Stimulated activated CD4-positive, alpha-beta T cell treated with anti-CD3 and anti-CD28 coated beads, Interleukin-4, amount 100 ng/mL, for 24 hours (primary cell): ENCODE results near the gene ALDH1L1.

ENCODE experiments used
- DNase-seq: peaks from one replicate; pipeline ENCODE4 v3.0.0-alpha.2; 2020

Gene ALDH1L1

DNA sequence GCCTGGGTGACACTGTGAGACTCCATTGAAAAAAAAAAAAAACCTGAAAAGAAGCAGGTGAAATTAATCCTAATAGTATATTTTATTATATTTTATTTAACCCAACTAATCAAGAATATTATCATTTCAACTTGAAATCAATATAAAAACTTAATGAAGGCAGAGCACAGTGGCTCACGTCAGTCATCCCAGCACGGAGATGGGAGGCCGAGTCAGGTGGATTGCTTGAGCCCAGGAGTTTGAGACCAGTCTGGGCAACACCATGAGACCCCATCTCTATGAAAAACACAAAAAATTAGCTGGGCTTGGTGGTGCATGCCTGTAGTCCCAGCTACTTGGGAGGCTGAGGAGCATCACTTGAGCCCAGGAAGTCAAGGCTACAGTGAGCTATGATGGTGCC, 63.2 kb downstream of the ALDH1L1 start:
- no peak for DNase-seq

DNA sequence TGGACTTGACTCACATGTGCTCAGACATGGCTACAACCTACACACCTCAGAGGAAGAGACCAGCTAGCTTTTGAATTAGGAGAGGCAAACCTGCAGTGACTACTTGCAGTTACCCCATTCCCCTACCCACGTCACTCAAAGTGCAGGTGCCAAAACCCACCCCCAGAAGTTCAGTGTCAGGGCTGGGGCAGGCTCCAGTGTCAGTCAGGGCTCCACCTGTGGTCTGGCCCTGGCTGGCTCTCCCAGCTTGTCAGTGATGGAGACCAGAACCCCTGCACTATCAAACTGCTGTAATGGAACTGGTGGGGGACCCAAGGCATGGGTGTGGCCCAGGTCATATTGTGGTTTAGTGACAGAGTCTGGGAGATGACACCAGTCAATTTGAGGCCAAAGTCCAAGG, 63.9 kb downstream of the ALDH1L1 start:
- DNase-seq: no peak

DNA sequence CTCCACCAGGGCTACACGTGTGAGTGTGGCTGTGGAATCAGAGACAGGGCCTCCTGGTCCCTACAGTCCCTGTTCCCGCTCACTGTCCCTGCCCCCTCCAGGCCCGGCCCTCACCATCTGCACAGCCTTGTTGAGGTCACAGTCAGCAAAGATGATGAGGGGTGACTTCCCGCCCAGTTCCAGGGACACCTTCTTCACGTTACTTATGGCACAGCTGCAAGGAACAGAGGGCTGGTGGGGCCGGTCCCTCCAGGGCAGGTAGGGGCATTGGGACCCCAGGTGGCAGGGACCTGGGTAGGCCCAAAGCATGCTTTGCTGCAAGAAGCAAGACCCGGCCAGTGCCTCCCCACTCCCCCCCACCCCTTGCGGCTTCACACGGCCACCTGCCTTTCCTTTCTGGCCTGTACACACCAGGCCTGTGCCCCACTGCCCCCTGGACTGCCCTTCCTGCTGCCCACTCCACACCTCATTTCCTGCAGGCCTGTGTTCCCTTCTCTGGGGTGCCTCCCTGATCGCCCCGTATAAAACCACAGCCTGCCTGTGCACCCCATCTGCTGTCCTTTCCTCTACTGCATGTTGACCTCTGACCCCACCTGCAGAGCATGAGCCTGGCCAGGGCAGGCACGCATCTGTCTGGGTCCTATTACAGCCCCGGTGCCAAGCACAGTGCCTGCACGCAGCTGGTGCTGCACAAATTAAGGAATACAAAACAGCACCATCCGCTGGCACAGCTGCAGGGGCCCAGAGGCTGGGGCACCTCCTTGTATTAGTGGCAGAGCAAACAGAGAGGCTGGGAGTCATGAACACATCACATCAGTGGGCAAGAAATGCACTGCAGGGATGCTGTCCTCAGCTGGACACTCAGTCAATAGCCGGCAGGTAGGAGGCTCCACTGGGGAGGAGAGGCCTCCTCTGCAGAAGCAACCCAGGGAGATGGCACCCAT, 65.7 kb downstream of the ALDH1L1 start:
- no peak for DNase-seq

DNA sequence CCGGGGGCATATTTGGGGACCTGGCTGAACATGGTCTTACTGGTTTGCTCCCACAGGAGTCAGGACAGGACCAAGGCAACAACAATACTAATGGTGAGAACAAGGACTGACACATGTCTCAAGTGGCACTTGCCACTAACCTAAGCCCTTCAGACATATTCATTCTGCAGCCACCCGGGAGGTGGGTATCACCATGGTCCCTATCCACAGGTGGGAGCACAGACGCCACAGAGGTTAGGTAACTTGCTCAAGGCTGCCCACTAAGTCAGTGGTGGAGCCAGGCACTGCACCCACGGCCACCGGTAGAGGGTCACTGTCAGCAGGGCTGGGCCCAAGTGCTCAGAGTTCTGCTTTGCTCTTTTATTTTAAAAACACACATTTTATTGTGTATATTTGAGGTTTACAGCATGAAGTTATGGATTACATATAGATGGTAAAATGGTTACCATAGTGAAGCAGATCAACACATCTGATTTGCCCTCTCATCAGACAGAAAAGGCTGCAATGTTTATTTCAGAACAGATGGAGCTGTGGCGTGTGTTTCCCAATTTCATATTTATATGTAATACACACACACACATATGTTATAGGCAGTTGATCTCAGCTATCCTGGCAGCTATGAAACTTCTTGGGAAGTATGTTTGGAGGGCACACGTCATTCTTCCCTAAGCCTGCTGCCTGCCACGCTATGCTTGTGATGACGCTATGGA, 66.5 kb downstream of the ALDH1L1 start:
- DNase-seq: no peak

DNA sequence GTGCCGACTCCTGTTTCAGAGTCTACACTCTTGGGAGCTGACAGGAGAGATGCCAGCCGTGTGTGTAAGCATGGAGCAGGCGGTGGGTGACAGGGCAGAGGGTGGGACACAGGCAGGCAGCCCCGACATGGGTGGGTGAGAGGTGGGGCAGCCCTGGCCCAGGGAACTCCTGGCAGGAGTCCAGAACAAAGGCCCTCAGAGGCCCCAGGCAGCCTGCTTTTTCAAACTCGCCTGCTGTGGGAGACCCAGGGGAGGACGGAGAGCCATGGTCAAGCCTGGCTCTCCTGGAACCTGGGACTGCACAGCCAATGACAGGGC, 67.2 kb downstream of the ALDH1L1 start:
- no peak for DNase-seq

DNA sequence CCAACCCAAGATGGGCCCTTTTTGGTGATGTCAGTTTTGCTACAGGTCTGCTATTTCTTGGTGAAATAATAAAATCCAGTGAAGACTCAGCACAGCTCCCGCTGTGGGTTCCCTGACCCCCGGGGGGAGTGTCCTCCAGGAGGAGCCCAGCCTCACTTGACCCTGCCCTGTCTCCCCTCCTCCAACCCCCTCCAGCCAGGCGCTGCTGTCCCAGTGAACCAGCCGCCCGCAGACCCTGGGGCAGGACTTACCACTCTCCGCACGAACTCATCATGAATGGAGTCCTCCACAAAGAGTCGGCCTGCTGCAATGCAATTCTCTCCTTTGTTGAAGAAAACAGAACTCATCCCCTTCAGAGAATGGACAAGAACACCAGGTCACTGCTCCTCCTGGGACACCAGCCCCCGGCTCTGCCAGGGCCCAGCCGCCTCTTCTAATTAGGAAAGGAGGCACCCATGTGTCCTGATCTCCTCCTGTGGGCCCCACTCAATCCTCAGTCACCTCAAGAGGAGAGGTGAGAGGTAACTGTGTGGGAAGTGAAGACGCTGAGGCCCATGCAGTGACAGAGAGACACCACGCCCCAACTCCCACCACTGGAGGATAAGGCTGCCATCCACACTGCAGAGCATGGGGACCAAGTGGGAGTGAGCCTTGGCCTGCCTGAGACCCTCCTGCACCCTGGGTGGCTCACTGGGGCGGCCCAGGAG, 67.7 kb downstream of the ALDH1L1 start:
- no peak for DNase-seq

DNA sequence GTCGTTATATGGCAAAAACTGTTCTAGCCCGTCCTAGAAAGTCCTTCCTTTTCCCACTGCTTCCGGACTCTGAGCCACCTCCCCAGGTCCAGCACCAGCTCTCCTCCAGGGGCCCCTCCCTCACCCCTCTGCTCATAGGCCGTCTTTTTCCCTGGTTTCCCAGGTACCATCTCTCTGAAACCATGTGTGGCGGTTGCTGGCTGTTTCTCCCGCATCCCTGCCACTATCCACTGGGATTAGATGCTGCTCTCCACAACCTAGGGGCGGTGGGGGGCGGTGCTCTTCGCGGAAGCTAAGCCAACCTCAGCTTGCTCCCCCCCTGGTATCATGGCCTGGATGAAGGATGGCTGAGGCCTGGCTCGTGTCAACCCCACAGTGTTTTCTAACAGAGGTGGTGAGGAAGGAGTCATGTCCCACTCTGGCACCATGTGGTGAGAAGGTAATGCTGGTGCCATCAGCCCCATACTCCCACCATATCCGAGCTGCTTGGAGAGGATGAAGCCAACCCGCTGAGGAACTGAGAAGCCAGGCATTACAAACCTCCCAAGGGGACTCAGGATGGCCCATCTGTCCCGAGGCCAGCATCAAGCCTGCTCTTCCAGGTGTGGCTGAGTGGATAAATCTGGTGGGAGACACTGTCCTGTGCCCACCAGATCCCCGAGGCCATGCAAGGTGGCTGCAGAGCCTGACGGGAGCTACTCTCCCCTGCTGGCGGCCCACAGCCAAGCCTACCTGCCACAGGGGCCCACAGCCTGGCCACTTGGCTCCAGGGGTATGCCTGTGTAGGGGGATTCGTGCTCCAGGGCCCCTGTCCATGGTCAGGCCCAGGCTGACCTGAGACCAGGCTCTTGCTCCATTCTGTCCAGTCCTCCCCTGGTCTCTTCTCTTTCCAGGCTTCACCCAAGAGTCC, 68.6 kb downstream of the ALDH1L1 start:
- DNase-seq: no peak

DNA sequence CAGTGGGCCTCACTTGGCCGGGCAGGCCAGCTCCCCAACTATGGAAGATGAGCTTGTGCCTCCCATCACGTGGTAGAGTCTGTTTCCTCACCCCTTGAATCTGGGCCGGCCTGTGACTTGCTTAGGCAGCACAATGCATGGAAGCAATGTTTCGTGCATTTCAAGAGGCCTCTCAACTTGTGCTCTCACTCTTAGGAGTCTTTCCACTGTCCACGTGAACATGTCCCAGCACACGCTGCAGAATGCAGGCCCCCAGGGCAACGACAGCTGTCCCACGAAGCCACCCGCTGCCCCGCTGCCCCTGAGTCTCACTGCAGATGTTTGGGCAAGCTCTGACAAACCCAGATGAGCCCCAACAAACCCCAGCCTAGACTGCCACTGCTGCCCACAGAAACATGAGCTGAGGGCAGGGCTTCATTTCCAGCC, 69.2 kb downstream of the ALDH1L1 start:
- DNase-seq: no peak

DNA sequence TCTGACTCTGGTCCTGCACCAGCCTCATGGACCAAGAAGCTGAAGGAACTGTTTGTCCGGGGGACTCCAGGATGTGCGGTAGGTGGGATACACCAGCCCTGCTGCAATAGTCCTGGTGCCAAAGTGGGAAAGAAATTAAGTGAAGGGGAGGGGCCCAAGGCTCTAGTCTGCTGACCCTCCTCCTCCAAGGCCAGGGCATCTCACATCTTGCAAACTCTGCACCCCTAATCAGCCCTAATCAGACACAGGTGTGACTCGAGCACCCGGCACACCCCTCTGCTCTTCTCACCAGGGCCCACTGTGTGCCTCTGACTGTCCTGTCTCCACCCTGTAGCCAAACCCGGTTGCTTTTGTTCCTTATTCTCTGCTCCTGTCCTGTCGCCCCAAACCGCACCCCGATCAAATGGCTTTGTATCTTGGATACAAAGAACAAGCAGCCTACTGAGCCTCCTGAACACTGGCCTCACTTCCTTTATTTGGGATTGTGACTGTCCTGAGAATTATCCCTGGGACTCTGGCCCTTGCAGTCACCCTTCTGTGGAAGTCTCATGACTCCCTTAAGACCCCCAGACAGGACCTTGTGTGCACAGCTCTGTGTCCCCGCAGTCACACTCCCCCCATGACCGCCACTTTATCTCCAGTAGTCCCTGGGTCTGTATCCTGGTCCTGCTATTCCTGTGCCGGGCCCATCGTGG, 69.8 kb downstream of the ALDH1L1 start:
- DNase-seq: no peak

DNA sequence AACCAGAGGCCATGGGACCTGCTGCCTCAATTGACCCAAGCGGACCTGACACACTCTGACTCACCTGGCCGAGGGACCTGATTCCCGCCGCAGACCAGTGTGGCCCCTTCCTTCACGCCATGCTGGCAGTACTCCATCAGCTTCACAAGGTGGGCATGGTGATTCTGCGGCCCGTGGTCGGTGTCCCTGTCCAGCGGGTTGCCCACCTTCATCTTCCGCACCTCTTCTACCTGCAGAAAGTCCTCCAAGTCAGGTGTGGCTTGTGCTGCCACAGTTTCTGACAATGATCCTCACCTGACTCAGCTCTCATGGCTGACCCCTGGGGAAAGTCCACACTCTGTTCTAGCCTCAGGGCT, 70.5 kb downstream of the ALDH1L1 start:
- no peak for DNase-seq

DNA sequence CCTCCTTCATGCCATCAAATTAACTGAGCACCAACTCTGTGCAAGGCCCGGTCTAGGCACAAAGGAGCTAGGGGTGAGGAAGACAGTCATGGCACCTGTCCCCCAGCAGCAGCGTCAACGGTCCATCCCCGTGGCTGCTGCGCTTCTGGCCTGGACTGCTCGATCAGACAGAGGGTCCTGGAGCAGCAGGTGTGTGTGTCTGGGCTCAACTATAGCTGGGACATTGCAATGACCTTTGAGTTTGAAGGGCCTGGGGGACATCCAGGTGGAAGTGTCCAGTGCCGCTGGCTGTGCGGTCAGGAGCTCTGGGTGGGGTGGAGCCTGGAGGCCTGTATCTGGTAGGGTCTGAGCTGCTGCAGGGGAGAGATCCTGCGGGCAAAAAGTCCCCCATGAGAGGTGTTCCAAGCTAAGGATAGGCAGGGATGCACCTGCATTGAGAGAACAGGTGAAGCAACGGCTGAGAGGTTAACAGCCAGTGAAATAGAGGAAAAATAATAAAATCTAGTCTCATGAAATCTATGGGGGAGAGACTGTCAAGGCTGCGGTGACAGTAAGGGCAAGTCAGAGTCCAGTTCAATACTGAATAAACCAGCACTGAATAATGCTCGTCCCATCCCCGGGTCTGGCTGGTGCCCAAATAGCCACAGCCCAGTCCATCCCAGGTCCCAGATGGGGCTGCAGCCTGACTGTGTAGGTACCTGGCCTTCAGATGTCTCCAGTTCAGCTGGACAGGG, 71.1 kb downstream of the ALDH1L1 start:
- DNase-seq: no peak

DNA sequence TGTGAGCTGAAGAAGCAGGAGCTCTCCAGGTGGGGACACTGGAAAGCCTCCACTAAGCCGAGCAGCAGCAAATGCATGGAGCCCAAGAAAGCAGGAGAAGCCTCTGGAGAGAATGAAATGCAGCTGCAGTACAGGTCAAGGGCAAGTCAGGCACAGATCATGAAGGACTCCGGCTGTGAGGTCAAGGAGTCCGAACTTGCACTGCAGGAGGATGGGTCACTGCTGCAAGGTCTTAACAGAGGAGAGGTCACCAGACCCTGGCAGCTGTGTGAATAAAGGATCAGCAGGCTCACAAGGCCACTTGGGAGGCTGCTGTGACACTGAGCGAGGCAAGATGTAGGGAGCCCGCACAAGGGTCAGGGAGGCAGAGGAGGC, 71.7 kb downstream of the ALDH1L1 start:
- no peak for DNase-seq

DNA sequence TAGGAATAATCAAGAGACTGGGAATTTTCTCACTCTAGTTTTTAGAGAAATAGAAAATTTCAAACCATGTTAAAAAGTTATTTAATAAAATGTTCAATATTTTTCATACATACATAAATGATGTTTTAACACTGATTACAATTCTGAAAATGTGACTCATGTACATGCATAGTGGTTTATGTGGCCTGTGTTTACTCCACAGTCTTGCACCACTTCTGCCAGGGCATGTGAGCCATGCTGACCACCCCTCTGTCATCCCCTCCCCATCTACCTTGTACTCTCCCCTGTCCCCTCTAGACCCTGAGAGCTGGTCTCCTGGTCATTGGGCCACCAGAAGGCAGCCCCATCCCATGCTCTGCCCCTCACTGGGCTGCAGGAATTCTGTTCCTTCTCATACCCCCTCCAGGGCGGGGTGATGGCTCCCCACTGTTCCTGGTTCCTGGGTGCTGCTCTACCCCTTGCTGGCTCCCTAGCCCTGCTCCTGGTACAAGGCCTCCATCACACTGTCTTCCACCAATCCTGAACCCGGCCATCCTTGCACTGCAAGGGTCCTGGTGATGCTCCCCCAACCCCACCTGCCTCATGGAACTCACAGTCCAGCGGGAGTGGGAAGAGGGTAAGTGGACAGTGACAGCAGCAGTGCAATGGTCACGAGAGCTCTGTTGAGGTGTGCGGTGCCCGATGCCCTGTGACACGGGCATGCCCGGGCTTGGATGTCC, 72.3 kb downstream of the ALDH1L1 start:
- DNase-seq: no peak

DNA sequence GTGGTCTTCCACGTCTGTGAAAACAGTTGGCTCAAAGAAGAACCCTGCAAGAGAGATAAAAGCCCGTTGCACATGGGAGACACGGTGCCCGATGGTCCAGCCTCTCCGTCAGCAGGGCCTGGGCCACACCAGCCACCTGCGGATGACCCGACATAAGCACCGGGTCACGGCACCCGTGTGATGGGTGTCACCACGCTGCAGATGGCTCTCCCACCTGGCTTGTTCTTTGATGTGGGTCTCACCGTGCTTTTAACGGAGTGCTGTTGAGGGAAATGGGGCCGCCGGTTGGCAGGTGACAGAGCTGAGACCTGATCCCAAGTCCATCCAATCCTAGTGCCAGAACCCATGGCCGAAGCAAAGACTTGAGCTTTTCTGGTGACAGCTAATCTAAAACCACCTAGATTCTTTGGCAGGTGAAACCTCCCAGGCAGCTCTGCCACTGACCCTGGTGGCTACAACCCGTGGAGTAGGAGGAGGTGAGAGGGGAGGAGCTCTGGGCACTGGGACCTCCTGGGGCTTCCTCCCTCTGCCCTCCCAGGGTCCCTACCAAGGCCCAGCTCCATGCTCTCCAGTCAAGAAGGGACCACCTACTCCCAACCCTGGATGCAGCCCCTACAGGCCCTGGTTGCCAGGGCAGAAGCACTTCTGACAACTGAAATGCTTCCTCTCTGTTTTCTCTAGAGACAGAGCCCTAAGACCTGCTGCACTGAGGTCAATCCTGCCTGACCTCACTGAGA, 73.0 kb downstream of the ALDH1L1 start:
- DNase-seq: no peak

DNA sequence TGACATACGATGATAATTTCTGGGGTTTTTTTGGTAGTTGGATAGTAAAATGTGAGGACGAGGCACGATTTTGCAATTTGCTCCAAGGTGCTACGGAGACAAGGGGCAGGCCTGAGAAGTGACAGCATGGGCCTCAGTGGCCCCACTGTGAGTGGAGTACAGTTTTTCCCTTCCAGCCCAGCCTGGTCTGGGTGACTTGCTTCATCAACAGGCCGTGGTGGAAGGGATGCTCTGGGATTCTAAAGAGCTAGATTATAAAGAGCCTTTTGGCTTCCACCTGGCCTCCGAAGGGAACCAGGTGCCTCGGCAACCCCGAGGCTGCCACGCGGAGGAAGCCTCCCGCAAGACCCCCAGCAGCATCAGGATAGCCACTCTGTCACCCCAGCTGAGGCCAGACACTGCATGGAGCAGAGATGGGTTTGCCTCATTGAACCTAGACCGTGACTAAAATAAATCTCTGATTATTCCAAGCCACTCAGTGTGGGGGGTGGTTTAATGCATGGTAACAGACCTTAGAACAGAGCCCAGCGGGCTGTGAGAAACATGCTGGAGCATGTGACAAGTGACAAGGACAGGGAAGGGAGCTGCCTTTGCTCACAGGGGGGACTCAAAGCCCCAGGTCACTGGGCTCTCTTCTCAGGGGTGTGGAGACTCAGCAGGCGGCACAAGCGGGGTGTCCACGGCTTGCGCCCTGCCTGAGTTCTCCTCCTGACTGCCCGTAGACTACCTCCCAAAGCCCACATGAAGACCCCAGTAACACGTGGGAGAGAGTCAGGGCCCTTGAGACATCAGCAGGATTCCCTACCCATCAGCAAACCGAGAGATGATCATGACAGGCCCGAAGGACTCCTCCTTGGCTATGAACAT, 73.8 kb downstream of the ALDH1L1 start:
- no peak for DNase-seq

DNA sequence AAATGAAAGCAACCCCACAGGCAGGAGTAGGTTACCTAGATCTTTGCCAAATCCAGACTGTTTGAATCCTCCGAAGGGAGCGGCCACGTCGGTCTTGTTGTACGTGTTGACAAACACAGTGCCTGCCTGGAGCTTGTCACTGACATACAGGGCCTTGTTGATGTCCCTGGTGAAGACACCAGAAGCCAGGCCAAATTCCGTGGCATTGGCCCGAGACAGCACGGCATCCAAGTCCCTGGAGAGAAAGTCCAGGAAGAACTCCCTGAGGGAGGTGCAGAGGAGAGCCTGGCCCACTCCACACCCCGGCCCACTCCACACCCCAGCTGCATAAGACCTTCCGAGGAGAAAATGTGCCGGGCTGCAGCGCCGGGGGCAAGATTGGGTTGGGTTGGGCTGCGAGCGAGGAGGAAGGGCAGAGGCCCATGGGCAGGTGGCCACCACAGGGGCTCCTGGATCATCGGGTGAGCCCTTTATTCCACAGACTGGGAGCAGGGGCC, 74.6 kb downstream of the ALDH1L1 start:
- DNase-seq: no peak

DNA sequence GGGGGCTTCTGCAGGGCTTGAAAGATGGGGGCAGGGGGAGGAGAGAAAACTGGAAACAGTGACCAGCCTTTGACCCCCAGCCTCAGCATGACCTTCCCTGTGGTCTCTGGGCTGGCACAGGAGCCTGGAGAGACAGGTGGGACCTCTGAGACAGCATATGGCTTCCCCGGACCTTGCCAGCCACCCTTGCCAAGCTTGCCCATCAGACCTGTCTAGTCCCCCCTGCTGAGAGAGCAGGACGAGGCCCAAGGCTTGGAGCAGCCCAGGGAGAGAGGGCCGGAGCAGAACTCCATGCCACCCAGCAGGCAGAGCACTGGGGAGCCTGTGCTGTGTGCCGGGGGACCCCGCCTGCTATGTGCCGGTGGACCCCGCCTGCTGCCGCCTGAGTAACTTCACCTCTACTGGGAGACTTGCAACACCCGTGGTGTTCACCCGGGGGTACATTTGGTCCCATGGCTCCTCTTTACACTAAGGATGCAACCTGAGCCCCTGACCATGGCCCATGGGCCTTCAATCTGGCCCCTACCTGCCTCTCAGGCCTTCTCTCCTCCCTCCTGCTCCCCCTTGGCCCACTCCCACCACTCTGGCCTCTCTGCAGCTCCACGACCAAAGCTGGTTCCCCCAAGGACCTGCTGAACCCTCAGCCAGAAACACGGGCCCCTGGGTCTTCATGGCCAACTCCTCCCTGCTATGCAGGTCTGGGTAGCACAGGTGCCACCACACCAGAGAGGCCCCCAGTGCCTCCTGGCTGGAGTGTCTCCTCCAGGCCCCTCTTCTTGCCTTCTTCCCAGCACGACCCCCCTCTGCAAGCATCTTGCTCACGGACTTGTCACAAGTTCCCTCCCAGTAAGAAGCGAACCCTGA, 75.4 kb downstream of the ALDH1L1 start:
- no peak for DNase-seq
